22Rv1 (cell line): ENCODE results near the gene LSM4.
"Not testable (repeated sequence)": the region's sequence is repeated elsewhere in the genome, so short reads cannot be mapped to it uniquely, and the experiment has no call there.

Experiments
- H3K27ac ChIP-seq: fragments of 450-650 bp; 2 replicates; pipeline ENCODE4 v1.5.1; 2017
- ZFX ChIP-seq: fragments of 450-650 bp; IDR thresholded peaks from 2 replicates; pipeline ENCODE4 v1.6.1; 2017; ENCODE audit warnings: antibody characterized with exemption, borderline replicate concordance
- TF ChIP-seq, protein P1 (sequence below): fragments of 450-650 bp; IDR thresholded peaks from 2 replicates; pipeline ENCODE4 v1.5.1; 2017; ENCODE audit warnings: mild to moderate bottlenecking

LSM4 gene

DNA sequence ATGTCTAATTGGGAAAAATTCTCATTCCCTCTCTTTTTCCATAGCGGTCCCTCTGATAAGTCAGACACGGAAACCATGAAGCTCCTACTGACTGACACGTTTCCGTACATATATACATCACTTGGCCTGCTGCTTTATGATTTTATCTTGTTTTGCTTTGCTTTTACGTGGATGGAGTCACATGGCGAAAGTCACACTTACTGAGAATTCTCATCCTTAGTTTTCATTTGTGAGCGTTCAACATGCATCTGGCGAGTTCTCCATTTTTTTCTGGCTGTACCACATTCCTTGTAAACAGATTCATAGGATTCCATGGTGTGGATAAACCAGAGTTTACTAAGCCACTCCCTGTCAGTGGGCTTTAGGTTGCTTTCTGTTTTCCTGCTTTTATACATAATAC, 38.8 kb upstream of the LSM4 start:
- TF ChIP-seq ZFX = no peak
- TF ChIP-seq, protein P1, sequence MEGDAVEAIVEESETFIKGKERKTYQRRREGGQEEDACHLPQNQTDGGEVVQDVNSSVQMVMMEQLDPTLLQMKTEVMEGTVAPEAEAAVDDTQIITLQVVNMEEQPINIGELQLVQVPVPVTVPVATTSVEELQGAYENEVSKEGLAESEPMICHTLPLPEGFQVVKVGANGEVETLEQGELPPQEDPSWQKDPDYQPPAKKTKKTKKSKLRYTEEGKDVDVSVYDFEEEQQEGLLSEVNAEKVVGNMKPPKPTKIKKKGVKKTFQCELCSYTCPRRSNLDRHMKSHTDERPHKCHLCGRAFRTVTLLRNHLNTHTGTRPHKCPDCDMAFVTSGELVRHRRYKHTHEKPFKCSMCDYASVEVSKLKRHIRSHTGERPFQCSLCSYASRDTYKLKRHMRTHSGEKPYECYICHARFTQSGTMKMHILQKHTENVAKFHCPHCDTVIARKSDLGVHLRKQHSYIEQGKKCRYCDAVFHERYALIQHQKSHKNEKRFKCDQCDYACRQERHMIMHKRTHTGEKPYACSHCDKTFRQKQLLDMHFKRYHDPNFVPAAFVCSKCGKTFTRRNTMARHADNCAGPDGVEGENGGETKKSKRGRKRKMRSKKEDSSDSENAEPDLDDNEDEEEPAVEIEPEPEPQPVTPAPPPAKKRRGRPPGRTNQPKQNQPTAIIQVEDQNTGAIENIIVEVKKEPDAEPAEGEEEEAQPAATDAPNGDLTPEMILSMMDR = no peak
- no peak overlapping the region for H3K27ac ChIP-seq

DNA sequence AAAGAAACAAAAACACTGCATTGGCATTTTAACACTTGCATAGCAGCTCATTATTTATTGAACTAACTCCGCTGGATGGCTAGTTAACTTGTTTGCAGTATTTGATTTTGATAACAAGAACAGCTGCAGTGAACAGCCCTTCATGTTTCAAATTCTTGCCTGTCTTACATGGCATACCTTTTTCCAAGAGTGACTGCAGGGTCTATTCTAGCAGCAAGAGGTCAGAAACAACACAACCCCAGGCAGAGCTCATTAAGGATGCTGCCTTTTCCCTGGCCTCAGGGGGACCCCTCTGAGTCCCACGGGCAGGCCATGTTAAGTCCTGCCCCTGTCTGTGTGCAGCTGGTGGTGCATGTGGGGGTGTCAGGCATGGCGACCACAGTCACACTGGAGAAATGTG, 34.2 kb upstream of the LSM4 start:
- TF ChIP-seq, protein P1 = no peak
- TF ChIP-seq ZFX = no peak
- H3K27ac ChIP-seq = no peak overlapping the region

DNA sequence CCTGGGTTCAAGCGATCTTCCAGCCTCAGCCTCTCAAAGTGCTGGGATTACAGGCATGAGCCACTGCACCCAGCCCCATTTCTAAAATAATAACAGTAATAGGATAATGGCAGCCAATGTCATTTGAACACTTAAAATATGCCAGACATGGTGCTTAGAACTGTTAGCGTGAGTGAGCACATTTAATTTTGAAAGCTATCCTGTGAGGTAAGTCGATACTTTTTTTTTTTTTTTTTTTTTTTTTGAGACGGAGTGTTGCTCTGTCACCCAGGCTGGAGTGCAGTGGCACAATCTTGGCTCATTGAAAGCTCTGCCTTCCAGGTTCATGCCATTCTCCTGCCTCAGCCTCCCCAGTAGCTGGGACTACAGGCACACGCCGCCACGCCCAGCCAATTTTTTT, 31.9 kb upstream of the LSM4 start:
- H3K27ac ChIP-seq = not testable (repeated sequence)

DNA sequence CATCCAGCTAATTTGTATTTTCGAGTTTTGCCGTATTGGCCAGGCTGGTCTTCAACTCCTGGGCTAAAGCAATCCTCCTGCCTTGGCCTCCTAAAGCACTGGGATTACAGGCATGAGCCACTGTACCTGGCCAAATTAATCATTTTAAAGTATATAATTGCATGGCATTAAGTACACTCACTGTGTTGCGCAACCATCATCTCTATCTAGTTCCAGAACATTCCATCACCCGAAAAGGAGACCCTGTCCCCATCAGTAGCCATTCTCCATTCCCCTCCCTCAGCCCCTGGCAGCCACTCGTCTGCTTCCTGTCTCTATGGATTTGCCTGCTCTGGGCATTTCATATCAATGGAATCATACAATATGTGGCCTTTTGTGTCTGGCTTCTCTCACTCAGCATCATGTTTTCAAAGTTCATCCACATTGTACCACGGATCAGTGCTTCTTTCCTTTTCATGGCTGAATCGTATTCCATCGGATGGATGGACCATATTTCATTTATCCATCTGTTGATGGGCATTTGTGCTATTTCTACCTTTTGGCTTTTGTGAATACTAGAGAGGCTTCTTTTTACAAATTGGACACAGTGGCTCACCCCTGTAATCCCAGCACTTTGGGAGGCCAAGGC, 30.6 kb upstream of the LSM4 start:
- no peak for TF ChIP-seq ZFX
- TF ChIP-seq, protein P1 = no peak

DNA sequence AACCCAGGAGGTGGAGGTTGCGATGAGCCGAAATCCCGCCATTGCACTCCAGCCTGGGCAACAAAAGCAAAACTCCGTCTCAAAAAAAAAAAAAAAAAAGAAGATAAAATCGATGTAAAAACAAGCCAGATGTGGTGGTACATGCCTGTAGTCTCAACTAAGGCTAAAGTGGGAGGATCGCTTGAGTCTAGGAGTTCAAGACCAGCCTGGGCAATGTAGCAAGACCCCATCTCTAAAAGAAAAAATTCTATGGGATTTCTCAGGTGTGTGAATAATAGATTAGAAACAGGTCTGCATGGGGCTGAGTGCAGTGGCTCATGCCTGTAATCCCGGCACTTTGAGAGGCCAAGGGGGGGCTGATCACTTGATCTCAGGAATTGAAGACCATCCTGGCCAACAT, 28.7 kb upstream of the LSM4 start:
- H3K27ac ChIP-seq = no peak overlapping the region
- TF ChIP-seq ZFX = no peak
- TF ChIP-seq, protein P1 = no peak

More for the DNA sequence above, 30.6 kb upstream of the LSM4 start:
- no peak overlapping the region for H3K27ac ChIP-seq

DNA sequence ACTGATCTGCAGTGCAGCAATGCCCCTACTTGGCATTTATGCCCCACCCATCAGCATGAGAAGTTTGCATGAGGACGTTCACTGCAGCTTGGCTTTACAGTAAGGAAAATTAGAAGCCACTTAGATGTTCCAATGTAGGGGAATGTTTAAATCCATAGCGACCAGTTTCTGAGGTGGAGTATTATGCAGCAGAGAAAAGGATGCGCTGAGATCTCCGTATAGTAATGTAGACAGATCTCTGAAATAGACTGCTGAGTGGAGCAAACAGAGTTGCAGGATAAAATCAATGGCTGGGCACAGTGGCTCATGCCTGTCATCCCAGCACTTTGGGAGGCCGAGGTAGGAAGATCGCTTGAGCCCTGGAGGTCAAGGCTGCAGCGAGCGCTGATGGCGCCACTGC, 27.6 kb upstream of the LSM4 start:
- TF ChIP-seq, protein P1 = no peak
- TF ChIP-seq ZFX = no peak
- H3K27ac ChIP-seq = no peak overlapping the region

DNA sequence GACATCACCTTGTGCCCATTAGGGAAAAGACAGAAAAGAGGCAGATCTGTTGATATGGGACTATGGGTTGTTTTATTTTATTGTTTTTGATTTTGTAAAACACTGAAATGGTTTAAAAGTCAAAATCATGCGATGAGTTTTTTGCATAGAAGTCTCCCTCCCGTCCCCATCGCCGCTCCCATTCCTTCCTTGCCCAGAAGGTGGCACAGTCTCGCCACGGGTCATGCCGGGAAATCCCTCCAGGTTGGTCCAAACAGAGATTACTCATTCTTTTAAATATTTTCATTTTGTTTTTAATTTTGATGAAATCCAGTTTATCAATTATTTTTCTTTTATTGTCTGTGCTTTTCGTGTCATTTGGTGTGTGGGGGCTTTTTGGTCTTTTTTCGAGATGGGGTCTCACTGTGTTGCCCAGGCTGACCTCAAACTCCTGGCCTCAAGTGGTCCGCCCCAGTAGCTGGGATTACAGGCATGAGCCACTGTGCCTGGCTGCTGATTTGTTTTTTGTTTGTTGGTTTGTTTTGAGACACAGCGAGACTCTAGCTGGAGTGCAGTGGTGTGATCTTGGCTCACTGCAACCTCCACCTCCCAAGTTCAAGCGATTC, 26.8 kb upstream of the LSM4 start:
- TF ChIP-seq ZFX = no peak
- TF ChIP-seq, protein P1 = peak; percentile 90
- H3K27ac ChIP-seq = no peak overlapping the region

DNA sequence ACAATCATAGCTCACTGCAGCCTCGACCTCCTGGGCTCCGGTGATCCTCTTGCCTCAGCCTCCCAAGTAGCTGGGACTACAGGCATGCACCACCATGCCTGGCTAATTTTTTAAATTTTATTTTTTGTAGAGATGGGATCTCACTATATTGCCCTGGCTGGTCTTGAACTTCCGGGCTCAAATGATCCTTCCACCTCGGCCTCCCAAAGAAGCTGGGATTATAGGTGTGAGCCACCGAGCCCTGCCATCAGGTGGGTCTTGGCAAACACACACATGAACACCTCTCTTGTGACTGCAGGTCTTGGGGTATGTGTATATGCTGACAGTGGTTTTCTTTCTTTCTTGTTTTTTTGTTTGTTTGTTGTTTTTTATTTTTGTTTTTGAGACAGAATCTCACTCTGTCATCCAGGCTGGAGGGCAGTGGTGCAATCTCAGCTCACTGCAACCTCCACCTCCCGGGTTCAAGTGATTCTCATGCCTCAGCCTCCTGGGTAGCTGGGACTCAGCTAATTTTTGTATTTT, 26.0 kb upstream of the LSM4 start:
- H3K27ac ChIP-seq = not testable (repeated sequence)
